ENCODE results near the gene TANC1.

Gene TANC1

GRCh38 chr2:159131914-159132281, 163.5 kb downstream of the TANC1 start:
- FAIRE-seq (no peak), DNase-seq (ENCODE audit: insufficient read length, low spot score) (no peak)
- no peak for TF ChIP-seq CTCF (IDR thresholded peaks at IDR 0.05; ENCODE audit: insufficient read depth, missing control alignments)

- FAIRE-seq (no peak), DNase-seq (ENCODE audit: insufficient read length, low spot score) (no peak)
- no peak for TF ChIP-seq CTCF (IDR thresholded peaks at IDR 0.05; ENCODE audit: insufficient read depth, missing control alignments)
Measured at GRCh38 chr2:159133797-159134196, 165.4 kb downstream of the TANC1 start.

GRCh38 chr2:159134979-159135378, 166.5 kb downstream of the TANC1 start:
- FAIRE-seq = no peak
- DNase-seq (ENCODE audit: insufficient read length, low spot score) = no peak
- TF ChIP-seq CTCF (IDR thresholded peaks at IDR 0.05; ENCODE audit: insufficient read depth, missing control alignments) = no peak

- TF ChIP-seq CTCF (IDR thresholded peaks at IDR 0.05; ENCODE audit: insufficient read depth, missing control alignments) = no peak
- FAIRE-seq = no peak
Measured at GRCh38 chr2:159136391-159136790, 168.0 kb downstream of the TANC1 start.

GRCh38 chr2:159137511-159138241, 169.2 kb downstream of the TANC1 start:
- no peak for TF ChIP-seq CTCF (IDR thresholded peaks at IDR 0.05; ENCODE audit: insufficient read depth, missing control alignments)
- DNase-seq (ENCODE audit: insufficient read length, low spot score) (no peak), FAIRE-seq (no peak)

More at GRCh38 chr2:159136391-159136790, 168.0 kb downstream of the TANC1 start:
- no peak for DNase-seq (ENCODE audit: insufficient read length, low spot score)

- FAIRE-seq = no peak
- DNase-seq (ENCODE audit: insufficient read length, low spot score) = no peak
- TF ChIP-seq CTCF (IDR thresholded peaks at IDR 0.05; ENCODE audit: insufficient read depth, missing control alignments) = no peak
Measured at GRCh38 chr2:159138642-159139182, 170.3 kb downstream of the TANC1 start.

- no peak for DNase-seq (ENCODE audit: insufficient read length, low spot score)
Measured at GRCh38 chr2:159139216-159139933, 170.9 kb downstream of the TANC1 start.

More at GRCh38 chr2:159139216-159139933, 170.9 kb downstream of the TANC1 start:
- FAIRE-seq = no peak
- TF ChIP-seq CTCF (IDR thresholded peaks at IDR 0.05; ENCODE audit: insufficient read depth, missing control alignments) = no peak
